ENCODE data around the gene ETS1.

The ETS1 gene

DNA sequence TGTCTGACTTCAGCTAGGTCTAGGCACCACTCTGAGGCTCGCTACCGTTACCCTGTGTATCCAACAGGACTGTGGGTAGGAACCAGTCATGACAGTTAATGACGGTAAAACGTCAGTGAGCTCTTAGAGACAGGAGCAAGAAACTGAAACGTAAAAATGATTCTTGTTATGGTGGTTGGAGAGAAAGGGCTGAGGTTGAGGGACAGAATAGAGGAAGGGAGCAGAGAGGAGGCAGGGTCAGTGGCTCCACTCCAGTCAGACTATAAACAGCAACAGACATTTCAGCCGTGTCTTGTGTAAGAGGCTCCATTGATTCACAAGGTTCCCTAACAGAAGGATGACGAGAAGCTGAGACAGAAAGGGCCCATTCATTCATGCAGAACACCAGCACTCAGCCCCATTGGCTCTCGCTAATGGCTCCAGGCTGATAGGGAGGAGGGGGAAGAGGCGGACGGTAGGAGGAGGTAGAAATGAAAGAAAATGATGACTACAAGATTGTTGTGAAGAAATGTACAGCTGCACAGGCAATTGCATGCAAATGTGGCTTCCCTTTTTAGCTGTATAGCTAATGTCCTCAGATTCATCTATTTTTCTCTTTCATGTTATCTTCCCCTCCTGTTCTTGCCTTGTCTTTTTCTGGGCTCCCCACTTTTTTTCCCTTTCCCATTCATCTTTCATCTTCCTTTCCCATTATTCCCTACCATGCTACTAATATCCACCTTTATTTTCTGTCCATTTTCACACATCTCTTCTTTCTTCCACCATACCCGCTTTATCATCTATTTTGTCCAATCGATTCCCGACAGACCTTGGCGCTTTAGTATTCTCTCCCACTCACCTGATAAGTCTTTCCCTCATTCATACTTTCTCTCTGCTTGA, 34.3 kb downstream of the ETS1 start:
- Histone ChIP-seq H3K9me2 (ENCODE audit: low read depth, low read length) (no peaks in the 10 kb centered on the region), H3K36me3 (ENCODE audit: insufficient read depth, low read length) (no peaks in the 10 kb centered on the region), H3K4me3 (ENCODE audit: low read depth, low read length, poor library complexity, severe bottlenecking) (peak overlapping the region; percentile 48), H3K9ac (ENCODE audit: low read length) (peak overlapping the region; percentile 72), H4K20me1 (ENCODE audit: insufficient read depth, low read length) (no peaks in the 10 kb centered on the region), H3K4me1 (ENCODE audit: insufficient read depth, low read length, severe bottlenecking) (peaks cover 68% of the 10 kb centered on the region), H2AFZ (ENCODE audit: low read length) (no peak overlapping the region), H3K9me3 (ENCODE audit: low read length) (no peaks in the 10 kb centered on the region), H3K27ac (ENCODE audit: low read depth, low read length, poor library complexity, severe bottlenecking) (peak overlapping the region; percentile 98), H3K27me3 (ENCODE audit: insufficient read depth, low read length) (no peaks in the 10 kb centered on the region), H3F3A (ENCODE audit: insufficient read depth, low read length) (peaks cover 8% of the 10 kb centered on the region; the same call in 1 of the 2 replicates), H3K79me2 (ENCODE audit: insufficient read depth, low read length) (no peaks in the 10 kb centered on the region), H3K4me2 (ENCODE audit: low read length) (peak overlapping the region; percentile 76)
- no peak for TF ChIP-seq EZH2 (IDR thresholded peaks at IDR 0.05; ENCODE audit: borderline replicate concordance, low read length)
- TF ChIP-seq CTCF (IDR thresholded peaks at IDR 0.05; ENCODE audit: low read length): no peak

GRCh38 chr11:128551611-128552335, 35.6 kb downstream of the ETS1 start:
- peak overlapping the region; percentile 76 for H3K4me2 ChIP-seq (ENCODE audit: low read length)
- no peak overlapping the region for H2AFZ ChIP-seq (ENCODE audit: low read length)
- no peaks in the 10 kb centered on the region for H4K20me1 ChIP-seq (ENCODE audit: insufficient read depth, low read length)
- no peaks in the 10 kb centered on the region for H3K9me2 ChIP-seq (ENCODE audit: low read depth, low read length)
- no peaks in the 10 kb centered on the region for H3K27me3 ChIP-seq (ENCODE audit: insufficient read depth, low read length)
- peaks cover 8% of the 10 kb centered on the region; the same call in 1 of the 2 replicates for H3F3A ChIP-seq (ENCODE audit: insufficient read depth, low read length)
- H3K79me2 ChIP-seq (ENCODE audit: insufficient read depth, low read length): no peaks in the 10 kb centered on the region
- no peaks in the 10 kb centered on the region for H3K36me3 ChIP-seq (ENCODE audit: insufficient read depth, low read length)
- H3K9ac ChIP-seq (ENCODE audit: low read length): peak overlapping the region; percentile 72
- no peak for TF ChIP-seq EZH2 (IDR thresholded peaks at IDR 0.05; ENCODE audit: borderline replicate concordance, low read length)
- TF ChIP-seq CTCF (IDR thresholded peaks at IDR 0.05; ENCODE audit: low read length): no peak
- H3K9me3 ChIP-seq (ENCODE audit: low read length): no peaks in the 10 kb centered on the region
- H3K4me1 ChIP-seq (ENCODE audit: insufficient read depth, low read length, severe bottlenecking): peaks cover 74% of the 10 kb centered on the region
- peak overlapping the region; percentile 48 for H3K4me3 ChIP-seq (ENCODE audit: low read depth, low read length, poor library complexity, severe bottlenecking)
- H3K27ac ChIP-seq (ENCODE audit: low read depth, low read length, poor library complexity, severe bottlenecking): peak overlapping the region; percentile 98

GRCh38 chr11:128551058-128551457, 36.3 kb downstream of the ETS1 start:
- Histone ChIP-seq H3K4me2 (ENCODE audit: low read length) (peak overlapping the region; percentile 76), H4K20me1 (ENCODE audit: insufficient read depth, low read length) (no peaks in the 10 kb centered on the region), H3K36me3 (ENCODE audit: insufficient read depth, low read length) (no peaks in the 10 kb centered on the region), H3K4me3 (ENCODE audit: low read depth, low read length, poor library complexity, severe bottlenecking) (peak overlapping the region; percentile 48), H3K9ac (ENCODE audit: low read length) (peak overlapping the region; percentile 72), H3K27ac (ENCODE audit: low read depth, low read length, poor library complexity, severe bottlenecking) (peak overlapping the region; percentile 98), H3F3A (ENCODE audit: insufficient read depth, low read length) (peaks cover 8% of the 10 kb centered on the region; the same call in 1 of the 2 replicates), H3K27me3 (ENCODE audit: insufficient read depth, low read length) (no peaks in the 10 kb centered on the region), H3K9me3 (ENCODE audit: low read length) (no peaks in the 10 kb centered on the region), H2AFZ (ENCODE audit: low read length) (no peak overlapping the region), H3K79me2 (ENCODE audit: insufficient read depth, low read length) (no peaks in the 10 kb centered on the region), H3K4me1 (ENCODE audit: insufficient read depth, low read length, severe bottlenecking) (peaks cover 74% of the 10 kb centered on the region), H3K9me2 (ENCODE audit: low read depth, low read length) (no peaks in the 10 kb centered on the region)
- TF ChIP-seq CTCF (IDR thresholded peaks at IDR 0.05; ENCODE audit: low read length) (no peak), EZH2 (IDR thresholded peaks at IDR 0.05; ENCODE audit: borderline replicate concordance, low read length) (no peak)

Measured in OCI-LY1 (cell line).